GM12892 (cell line): Measurements from ENCODE around the gene GNAQ.

ENCODE experiments used
- POLR2A ChIP-seq: IDR thresholded peaks from 2 replicates; pipeline ENCODE4 v1.6.1; 2011; ENCODE audit warnings: low read depth, low read length, control low read depth
- POLR2AphosphoS5 ChIP-seq: IDR thresholded peaks from 2 replicates; pipeline ENCODE4 v1.6.1; 2011; ENCODE audit warnings: low read depth, low read length, control low read depth
- TAF1 ChIP-seq: IDR thresholded peaks from 2 replicates; pipeline ENCODE4 v1.6.1; 2011; ENCODE audit warnings: low read depth, mild to moderate bottlenecking, control low read depth, low read length, borderline replicate concordance

DNA sequence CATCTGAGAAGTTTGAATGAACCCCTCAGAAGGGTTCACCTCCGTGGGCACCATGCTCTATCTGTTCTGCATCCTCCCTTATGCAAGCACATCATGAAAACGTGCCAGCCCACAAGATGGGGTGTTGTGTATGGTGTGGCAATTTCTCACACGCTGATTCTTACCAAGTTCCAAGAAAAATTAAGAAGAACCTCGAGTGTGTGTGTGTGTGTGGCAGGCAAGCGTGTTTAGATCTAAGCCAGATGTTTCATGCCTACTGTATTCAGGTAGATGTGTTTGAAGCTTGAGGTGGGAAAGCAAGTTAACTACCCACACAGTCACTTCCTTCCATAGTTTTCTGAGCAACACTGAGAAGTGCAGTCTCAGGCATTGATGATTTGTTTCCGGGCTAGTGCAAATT lies 305.8 kb downstream of the GNAQ start:
- no peak for TF ChIP-seq TAF1
- no peak for TF ChIP-seq POLR2AphosphoS5
- TF ChIP-seq POLR2A: no peak
